IMR-90 (cell line): Measurements from ENCODE around the gene TMEM260. TPM values are rescaled to one million over a fixed set of nuclear protein-coding genes. Genes with fewer than 3 reads are reported as not detected.

Source experiments
- ATAC-seq: fragments of 200-7000 bp; cut with Tn5 transposase; 2 replicates; pipeline ENCODE4 v1.9.1; 2020; ENCODE audit warnings: low read depth, mild to moderate bottlenecking, moderate library complexity
- BruUV-seq: library from RNA; stranded (reverse); fragments of 400-500 nt; replicated peaks from 2 replicates; lab custom pipeline; 2021; lab: Mats Ljungman, UMichigan
- CTCF ChIA-PET: fragments of 300-600 bp; formaldehyde crosslinking; extraction: SDS; loops from one replicate; lab custom pipeline; 2021; ENCODE audit warnings: antibody characterized with exemption; lab: Yijun Ruan, JAX
- POLR2A ChIA-PET: fragments of 300-600 bp; sonication (Branson Sonifier 250); formaldehyde crosslinking; loops from one replicate; lab custom pipeline; 2022; ENCODE audit warnings: antibody characterized with exemption; ENCODE audit not compliant: unreplicated experiment; lab: Charles Lee
- DNase-seq: peaks from one replicate; pipeline ENCODE4 v3.0.0; 2013
- H2AFZ ChIP-seq: replicated peaks from 2 replicates; pipeline ENCODE3; 2013; ENCODE audit warnings: low read length, mild to moderate bottlenecking; ENCODE audit not compliant: poor library complexity
- H2AK5ac ChIP-seq: 2 replicates; pipeline ENCODE4 v1.6.1; 2013; ENCODE audit warnings: low read depth, low read length, inconsistent platforms
- H2AK9ac ChIP-seq: replicated peaks from 2 replicates; pipeline ENCODE3; 2013; ENCODE audit warnings: mild to moderate bottlenecking, low read depth, low read length, moderate library complexity; ENCODE audit not compliant: poor library complexity
- H2BK120ac ChIP-seq: 2 replicates; pipeline ENCODE4 v1.6.1; 2013; ENCODE audit warnings: low read depth, low read length, inconsistent platforms
- H2BK15ac ChIP-seq: 3 replicates; pipeline ENCODE4 v1.6.1; 2013; ENCODE audit warnings: low read depth, low read length, inconsistent platforms
- H2BK20ac ChIP-seq: 2 replicates; pipeline ENCODE4 v1.6.1; 2013; ENCODE audit warnings: low read depth, mild to moderate bottlenecking, inconsistent platforms, low read length, moderate library complexity
- H2BK5ac ChIP-seq: 2 replicates; pipeline ENCODE4 v1.6.1; 2013; ENCODE audit warnings: mild to moderate bottlenecking, low read depth, low read length, inconsistent platforms; ENCODE audit not compliant: poor library complexity, severe bottlenecking
- H3K14ac ChIP-seq: replicated peaks from 2 replicates; pipeline ENCODE4 v1.6.1; 2013; ENCODE audit warnings: low read depth, low read length, inconsistent platforms
- H3K18ac ChIP-seq: 2 replicates; pipeline ENCODE4 v1.6.1; 2013; ENCODE audit warnings: low read depth, low read length, control low read depth
- H3K23ac ChIP-seq: 2 replicates; pipeline ENCODE4 v1.6.1; 2013; ENCODE audit warnings: low read depth, low read length, inconsistent platforms
- H3K27ac ChIP-seq: 2 replicates; pipeline ENCODE4 v1.5.1; 2013; ENCODE audit warnings: mild to moderate bottlenecking, control low read depth, low read length; ENCODE audit not compliant: insufficient read depth
- H3K27me3 ChIP-seq: 2 replicates; pipeline ENCODE4 v1.6.1; 2013; ENCODE audit warnings: low read length; ENCODE audit not compliant: control insufficient read depth, insufficient read depth
- H3K36me3 ChIP-seq: 2 replicates; pipeline ENCODE4 v1.6.1; 2013; ENCODE audit warnings: low read length, mixed read lengths; ENCODE audit not compliant: control insufficient read depth, insufficient read depth
- H3K4ac ChIP-seq: 2 replicates; pipeline ENCODE4 v1.6.1; 2013; ENCODE audit warnings: low read depth, low read length, inconsistent platforms
- H3K4me1 ChIP-seq: 2 replicates; pipeline ENCODE4 v1.6.1; 2013; ENCODE audit warnings: low read length, mixed read lengths; ENCODE audit not compliant: control insufficient read depth, insufficient read depth
- H3K4me2 ChIP-seq: 2 replicates; pipeline ENCODE4 v1.6.1; 2013; ENCODE audit warnings: low read depth, mild to moderate bottlenecking, control low read depth, low read length, moderate library complexity
- H3K4me3 ChIP-seq: 2 replicates; pipeline ENCODE4 v1.5.1; 2013; ENCODE audit warnings: low read depth, mild to moderate bottlenecking, control low read depth, low read length, moderate library complexity; ENCODE audit not compliant: insufficient read depth
- H3K56ac ChIP-seq: 2 replicates; pipeline ENCODE4 v1.6.1; 2013; ENCODE audit warnings: low read length, inconsistent platforms; ENCODE audit not compliant: insufficient read depth; ENCODE audit errors: extremely low read depth
- H3K79me1 ChIP-seq, 2 experiments: 2 replicates each; pipeline ENCODE4 v1.6.1; 2013; ENCODE audit warnings: low read length in 2 of 2, inconsistent platforms in 1 of 2, low read depth in 1 of 2
- H3K9ac ChIP-seq: 2 replicates; pipeline ENCODE4 v1.6.1; 2013; ENCODE audit warnings: low read depth, low read length, control low read depth
- H3K9me1 ChIP-seq: 2 replicates; pipeline ENCODE4 v1.6.1; 2013; ENCODE audit warnings: low read length, inconsistent platforms; ENCODE audit not compliant: insufficient read depth
- H3K9me3 ChIP-seq: 2 replicates; pipeline ENCODE4 v1.6.1; 2013; ENCODE audit warnings: low read length; ENCODE audit not compliant: control insufficient read depth, insufficient read depth
- H4K20me1 ChIP-seq: 2 replicates; pipeline ENCODE4 v1.6.1; 2013; ENCODE audit warnings: low read length, inconsistent platforms; ENCODE audit not compliant: insufficient read depth
- H4K5ac ChIP-seq: 2 replicates; pipeline ENCODE4 v1.6.1; 2013; ENCODE audit warnings: mild to moderate bottlenecking, low read depth, low read length, control low read depth
- H4K8ac ChIP-seq, 2 experiments: 2 replicates each; pipeline ENCODE4 v1.6.1; 2013; ENCODE audit warnings: low read depth in 2 of 2, low read length in 2 of 2, control low read depth in 1 of 2, inconsistent platforms in 1 of 2
- H4K91ac ChIP-seq: 2 replicates; pipeline ENCODE4 v1.6.1; 2013; ENCODE audit warnings: low read depth, low read length, inconsistent platforms; ENCODE audit not compliant: insufficient read depth
- BHLHE40 ChIP-seq: fragments of 150-350 bp; IDR thresholded peaks from 2 replicates; pipeline ENCODE4 v1.6.1; 2016; ENCODE audit warnings: mild to moderate bottlenecking, low read depth, low read length
- CHD1 ChIP-seq: IDR thresholded peaks from 2 replicates; pipeline ENCODE4 v1.6.1; 2012; ENCODE audit warnings: low read depth, low read length, improper control_type of control experiment
- ELK1 ChIP-seq: fragments of 150-350 bp; IDR thresholded peaks from 2 replicates; pipeline ENCODE4 v1.6.1; 2016; ENCODE audit warnings: low read depth, mild to moderate bottlenecking, low read length, moderate library complexity, borderline replicate concordance
- FOS ChIP-seq: fragments of 150-350 bp; IDR thresholded peaks from 2 replicates; pipeline ENCODE4 v1.6.1; 2016; ENCODE audit warnings: low read depth, low read length
- MAFK ChIP-seq: IDR thresholded peaks from 2 replicates; pipeline ENCODE4 v1.6.1; 2012; ENCODE audit warnings: low read depth, low read length, improper control_type of control experiment
- MAZ ChIP-seq: IDR thresholded peaks from 2 replicates; pipeline ENCODE4 v1.6.1; 2012; ENCODE audit warnings: low read depth, mild to moderate bottlenecking, low read length, improper control_type of control experiment, moderate library complexity, borderline replicate concordance
- MXI1 ChIP-seq: IDR thresholded peaks from 2 replicates; pipeline ENCODE4 v1.6.1; 2012; ENCODE audit warnings: low read depth, mild to moderate bottlenecking, low read length, moderate library complexity, borderline replicate concordance
- NFE2L2 ChIP-seq: fragments of 150-350 bp; IDR thresholded peaks from 2 replicates; pipeline ENCODE4 v1.6.1; 2016; ENCODE audit warnings: low read depth, mild to moderate bottlenecking, low read length
- POLR2A ChIP-seq: IDR thresholded peaks from 2 replicates; pipeline ENCODE4 v1.6.1; 2012; ENCODE audit warnings: mild to moderate bottlenecking, low read depth, low read length
- RAD21 ChIP-seq: IDR thresholded peaks from 2 replicates; pipeline ENCODE4 v1.6.1; 2012; ENCODE audit warnings: low read length, improper control_type of control experiment
- RCOR1 ChIP-seq: IDR thresholded peaks from 2 replicates; pipeline ENCODE4 v1.6.1; 2012; ENCODE audit warnings: mild to moderate bottlenecking, low read length, improper control_type of control experiment; ENCODE audit not compliant: insufficient replicate concordance
- RFX5 ChIP-seq: IDR thresholded peaks from 2 replicates; pipeline ENCODE4 v1.8.0; 2012; ENCODE audit warnings: low read depth, mild to moderate bottlenecking, low read length, moderate library complexity
- SMC3 ChIP-seq: fragments of 150-350 bp; IDR thresholded peaks from 2 replicates; pipeline ENCODE4 v1.6.1; 2016; ENCODE audit warnings: low read depth, mild to moderate bottlenecking, antibody characterized with exemption, low read length, moderate library complexity
- USF2 ChIP-seq: fragments of 150-350 bp; IDR thresholded peaks from 2 replicates; pipeline ENCODE4 v1.6.1; 2017; ENCODE audit warnings: mild to moderate bottlenecking, antibody characterized with exemption, low read length, low read depth
- WGBS, 2 experiments: methylation state at CpG; one replicate each; pipeline versions ENCODE4 v1.1.5 to v1.1.7; 2013; ENCODE audit warnings: missing lambda C conversion rate in 2 of 2; ENCODE audit not compliant: insufficient read length in 1 of 2; ENCODE audit errors: extremely low coverage in 2 of 2; 5-methylcytosine and 5-hydroxymethylcytosine counted together
- dilution Hi-C: fragments of 300-500 bp; cut with HindIII; formaldehyde crosslinking; loops from one replicate; pipeline ENCODE4 v1.14.3; 2018; ENCODE audit warnings: low sequenced_read_pairs; ENCODE audit not compliant: unreplicated experiment
- in situ Hi-C: fragments of 300-500 bp; cut with MboI; formaldehyde crosslinking; loops from 3 replicates; pipeline ENCODE4 v1.14.3; 2019; ENCODE audit warnings: low sequenced_read_pairs, inconsistent platforms, mixed read lengths
- intact Hi-C: fragments of 100-400 bp; cut with micrococcal nuclease; formaldehyde crosslinking; loops from 2 replicates; pipeline ENCODE4 v1.10.0; 2022
- polyA plus RNA-seq, 3 experiments: library from polyadenylated mRNA; depleted of rRNA; stranded (reverse); fragments of >200 nt; gene quantifications; 2 replicates each; pipeline ENCODE4 v1.2.3, GENCODE V29; 2012; ENCODE audit warnings: low replicate concordance in 1 of 3
- total RNA-seq: library from RNA; depleted of rRNA; stranded (reverse); fragments of >200 nt; gene quantifications from 2 replicates; pipeline ENCODE4 v1.2.3, GENCODE V29; 2012
- TF ChIP-seq, protein P1 (sequence below): conservative IDR thresholded peaks from 2 replicates; pipeline ENCODE4 v1.5.1; 2012; ENCODE audit warnings: mild to moderate bottlenecking, low read depth, low read length, improper control_type of control experiment

Gene TMEM260
- total and polyA plus RNA-seq, 2 of the 4 experiments (the other 2 are of a cell fraction) = 6.4 to 11.5 TPM

GRCh38 chr14:56554301-56554700 is 25.3 kb upstream of the TMEM260 start:
- TF ChIP-seq MXI1 (no peak), MAZ (no peak), RAD21 (no peak), ELK1 (no peak), NFE2L2 (no peak), FOS (no peak), RCOR1 (no peak), USF2 (no peak), MAFK (no peak), BHLHE40 (no peak), CHD1 (no peak), SMC3 (no peak), RFX5 (no peak), POLR2A (no peak)
- TF ChIP-seq, protein P1, sequence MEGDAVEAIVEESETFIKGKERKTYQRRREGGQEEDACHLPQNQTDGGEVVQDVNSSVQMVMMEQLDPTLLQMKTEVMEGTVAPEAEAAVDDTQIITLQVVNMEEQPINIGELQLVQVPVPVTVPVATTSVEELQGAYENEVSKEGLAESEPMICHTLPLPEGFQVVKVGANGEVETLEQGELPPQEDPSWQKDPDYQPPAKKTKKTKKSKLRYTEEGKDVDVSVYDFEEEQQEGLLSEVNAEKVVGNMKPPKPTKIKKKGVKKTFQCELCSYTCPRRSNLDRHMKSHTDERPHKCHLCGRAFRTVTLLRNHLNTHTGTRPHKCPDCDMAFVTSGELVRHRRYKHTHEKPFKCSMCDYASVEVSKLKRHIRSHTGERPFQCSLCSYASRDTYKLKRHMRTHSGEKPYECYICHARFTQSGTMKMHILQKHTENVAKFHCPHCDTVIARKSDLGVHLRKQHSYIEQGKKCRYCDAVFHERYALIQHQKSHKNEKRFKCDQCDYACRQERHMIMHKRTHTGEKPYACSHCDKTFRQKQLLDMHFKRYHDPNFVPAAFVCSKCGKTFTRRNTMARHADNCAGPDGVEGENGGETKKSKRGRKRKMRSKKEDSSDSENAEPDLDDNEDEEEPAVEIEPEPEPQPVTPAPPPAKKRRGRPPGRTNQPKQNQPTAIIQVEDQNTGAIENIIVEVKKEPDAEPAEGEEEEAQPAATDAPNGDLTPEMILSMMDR = no peak
- Histone ChIP-seq H4K5ac (no peak overlapping the region), H3K27me3 (peaks cover 32% of the 10 kb centered on the region), H3K79me1 (no peaks in the 10 kb centered on the region), H2BK120ac (no peak overlapping the region), H2BK15ac (no peak overlapping the region), H3K23ac (no peak overlapping the region), H4K8ac (no peak overlapping the region), H2BK5ac (no peak overlapping the region), H2BK20ac (no peak overlapping the region), H2AFZ (no peak overlapping the region), H3K9me3 (no peaks in the 10 kb centered on the region), H3K27ac (no peak overlapping the region), H4K91ac (no peak overlapping the region), H3K9ac (no peak overlapping the region), H3K9me1 (no peaks in the 10 kb centered on the region), H3K14ac (no peak overlapping the region), H3K18ac (no peak overlapping the region), H3K4me3 (no peak overlapping the region), H2AK9ac (no peak overlapping the region), H4K20me1 (no peaks in the 10 kb centered on the region), H3K36me3 (no peaks in the 10 kb centered on the region), H3K56ac (no peak overlapping the region), H3K4me2 (no peak overlapping the region), H2AK5ac (no peak overlapping the region), H3K4ac (no peak overlapping the region), H3K4me1 (no peaks in the 10 kb centered on the region)
- in situ Hi-C loops = no loop called here
- no CpG with 5 or more reads among the region's 6 CpGs for WGBS, 2 experiments
- ChIA-PET CTCF (no interaction called here), POLR2A (no interaction called here)
- intact Hi-C loops = loop anchor here (10.0 kb wide), 1 partner anchor 510 kb away; no protein-coding TSS in a partner anchor
- DNase-seq (no peak), ATAC-seq (no peak)
- dilution Hi-C loops = no loop called here
- no TSS peak for BruUV-seq
